ENCODE measurements around the gene BSG. TPM values are rescaled to one million over a fixed set of nuclear protein-coding genes. Genes with fewer than 3 reads are reported as not detected.
"Not testable (repeated sequence)": the region's sequence is repeated elsewhere in the genome, so short reads cannot be mapped to it uniquely, and the experiment has no call there.

The BSG gene
- total RNA-seq, 1 experiment from 2014 or later, result 823 TPM

DNA sequence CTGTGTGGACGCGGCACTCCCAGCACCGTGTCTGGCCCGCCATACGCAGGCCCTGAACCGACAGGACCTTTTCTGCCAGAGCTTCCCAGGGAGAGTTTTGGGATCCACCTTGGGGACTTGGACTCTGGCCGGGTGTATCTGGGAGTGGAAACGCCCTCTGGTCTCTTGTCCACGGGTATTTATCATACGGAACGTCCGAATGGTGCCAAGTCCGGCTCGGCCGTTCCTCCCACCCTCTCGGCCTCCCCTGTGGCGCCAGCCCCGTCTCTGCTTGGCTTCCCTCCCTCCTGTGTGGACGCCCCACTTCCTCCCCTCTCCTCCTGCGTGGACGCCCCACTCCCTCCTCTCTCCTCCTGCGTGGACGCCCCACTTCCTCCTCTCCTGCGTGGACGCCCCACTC, 29.4 kb downstream of the BSG start:
- Histone ChIP-seq H3K4me3 (no peak overlapping the region), H3K4me1 (replicated peaks; ENCODE audit: insufficient read depth) (no peaks in the 10 kb centered on the region), H2AFZ (no peak overlapping the region), H3K4me2 (no peak overlapping the region), H3K27me3 (ENCODE audit: insufficient read depth, low read depth) (no peaks in the 10 kb centered on the region; the same call in 1 of the 2 replicates), H4K20me1 (ENCODE audit: insufficient read depth) (no peaks in the 10 kb centered on the region), H3K27ac (no peak overlapping the region), H3K79me2 (ENCODE audit: low read depth) (no peaks in the 10 kb centered on the region), H3K9me3 (ENCODE audit: insufficient read depth, low read depth) (no peaks in the 10 kb centered on the region), H3F3A (ENCODE audit: insufficient read depth, low read depth) (no peaks in the 10 kb centered on the region), H3K9me2 (ENCODE audit: insufficient read depth) (no peaks in the 10 kb centered on the region), H3K36me3 (ENCODE audit: low read depth) (no peaks in the 10 kb centered on the region)
- CTCF ChIA-PET, result no interaction called here
- intact Hi-C loops (cut with micrococcal nuclease; ENCODE audit: unreplicated experiment), result no loop called here
- TF ChIP-seq, protein P1, sequence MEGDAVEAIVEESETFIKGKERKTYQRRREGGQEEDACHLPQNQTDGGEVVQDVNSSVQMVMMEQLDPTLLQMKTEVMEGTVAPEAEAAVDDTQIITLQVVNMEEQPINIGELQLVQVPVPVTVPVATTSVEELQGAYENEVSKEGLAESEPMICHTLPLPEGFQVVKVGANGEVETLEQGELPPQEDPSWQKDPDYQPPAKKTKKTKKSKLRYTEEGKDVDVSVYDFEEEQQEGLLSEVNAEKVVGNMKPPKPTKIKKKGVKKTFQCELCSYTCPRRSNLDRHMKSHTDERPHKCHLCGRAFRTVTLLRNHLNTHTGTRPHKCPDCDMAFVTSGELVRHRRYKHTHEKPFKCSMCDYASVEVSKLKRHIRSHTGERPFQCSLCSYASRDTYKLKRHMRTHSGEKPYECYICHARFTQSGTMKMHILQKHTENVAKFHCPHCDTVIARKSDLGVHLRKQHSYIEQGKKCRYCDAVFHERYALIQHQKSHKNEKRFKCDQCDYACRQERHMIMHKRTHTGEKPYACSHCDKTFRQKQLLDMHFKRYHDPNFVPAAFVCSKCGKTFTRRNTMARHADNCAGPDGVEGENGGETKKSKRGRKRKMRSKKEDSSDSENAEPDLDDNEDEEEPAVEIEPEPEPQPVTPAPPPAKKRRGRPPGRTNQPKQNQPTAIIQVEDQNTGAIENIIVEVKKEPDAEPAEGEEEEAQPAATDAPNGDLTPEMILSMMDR (conservative IDR thresholded peaks at IDR 0.05), result no peak
- TF ChIP-seq EZH2 (IDR thresholded peaks at IDR 0.05; ENCODE audit: low read depth), result no peak
- POLR2A ChIA-PET (ENCODE audit: unreplicated experiment), result no interaction called here
- no TSS peak for BruUV-seq (replicated peaks)
- DNase-seq, result no peak

DNA sequence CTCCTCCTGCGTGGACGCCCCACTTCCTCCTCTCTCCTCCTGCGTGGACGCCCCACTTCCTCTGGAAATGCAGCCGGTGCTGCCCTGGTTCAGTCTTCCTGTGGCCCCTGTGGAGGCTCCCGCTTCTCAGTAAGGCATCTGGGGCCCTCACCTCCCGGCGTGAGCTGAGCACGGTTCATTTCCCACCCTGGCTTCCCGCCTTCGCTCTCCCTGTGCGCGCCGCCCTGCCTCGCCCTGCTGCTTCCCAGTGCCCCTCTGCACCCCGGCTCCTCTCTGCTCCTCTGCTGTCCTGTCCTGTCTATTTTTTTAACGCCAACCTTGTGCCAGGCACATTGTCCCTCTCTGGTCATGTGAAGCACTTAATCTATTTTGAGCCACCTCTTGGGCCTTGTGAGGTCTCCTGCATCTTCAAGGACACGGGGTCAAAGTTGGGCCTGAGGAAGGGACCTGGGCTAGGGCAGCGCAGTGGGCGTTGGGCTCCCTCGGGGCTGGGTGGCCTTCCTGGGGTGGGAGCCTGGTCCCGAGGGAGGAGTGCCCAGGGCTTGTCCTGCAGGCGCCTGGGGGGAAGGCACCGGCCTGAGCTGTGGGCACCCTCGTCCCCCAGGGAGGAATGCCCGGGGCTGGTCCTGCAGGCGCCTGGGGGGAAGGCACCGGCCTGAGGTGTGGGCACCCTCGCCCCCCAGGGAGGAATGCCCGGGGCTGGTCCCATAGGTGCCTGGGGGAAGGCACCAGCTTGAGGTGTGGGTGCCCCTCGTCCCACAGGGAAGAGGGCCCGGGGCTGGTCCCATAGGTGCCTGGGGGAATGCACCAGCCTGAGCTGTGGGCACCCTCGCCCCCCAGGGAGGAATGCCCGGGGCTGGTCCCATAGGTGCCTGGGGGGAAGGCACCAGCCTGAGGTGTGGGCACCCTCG, 30.2 kb downstream of the BSG start:
- no peaks in the 10 kb centered on the region for H3K36me3 ChIP-seq (ENCODE audit: low read depth)
- intact Hi-C loops (cut with micrococcal nuclease; ENCODE audit: unreplicated experiment), result no loop called here
- H3K9me3 ChIP-seq (ENCODE audit: insufficient read depth, low read depth), result no peaks in the 10 kb centered on the region

DNA sequence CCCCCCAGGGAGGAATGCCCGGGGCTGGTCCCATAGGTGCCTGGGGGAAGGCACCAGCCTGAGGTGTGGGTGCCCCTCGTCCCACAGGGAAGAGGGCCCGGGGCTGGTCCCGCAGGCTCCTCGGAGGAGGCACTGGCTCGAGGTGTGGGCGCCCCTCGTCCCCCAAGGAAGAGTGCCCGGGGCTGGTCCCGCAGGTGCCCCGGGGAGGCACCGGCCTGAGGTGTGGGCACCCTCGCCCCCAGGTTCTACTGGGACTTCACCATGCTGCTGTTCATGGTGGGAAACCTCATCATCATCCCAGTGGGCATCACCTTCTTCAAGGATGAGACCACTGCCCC, 30.9 kb downstream of the BSG start:
- BruUV-seq (replicated peaks); H3F3A ChIP-seq (ENCODE audit: insufficient read depth, low read depth); POLR2A ChIA-PET (ENCODE audit: unreplicated experiment); CTCF ChIA-PET; H3K4me2 ChIP-seq; H3K79me2 ChIP-seq (ENCODE audit: low read depth); H3K4me1 ChIP-seq (replicated peaks; ENCODE audit: insufficient read depth); H3K4me3 ChIP-seq; H3K27me3 ChIP-seq (ENCODE audit: insufficient read depth, low read depth); H4K20me1 ChIP-seq (ENCODE audit: insufficient read depth); H2AFZ ChIP-seq; H3K27ac ChIP-seq; DNase-seq; H3K36me3 ChIP-seq (ENCODE audit: low read depth); H3K9me2 ChIP-seq (ENCODE audit: insufficient read depth); intact Hi-C loops (cut with micrococcal nuclease; ENCODE audit: unreplicated experiment); H3K9me3 ChIP-seq (ENCODE audit: insufficient read depth, low read depth): not testable (repeated sequence)

More for the DNA sequence above, 30.2 kb downstream of the BSG start:
- H2AFZ ChIP-seq, result no peak overlapping the region
- H4K20me1 ChIP-seq (ENCODE audit: insufficient read depth), result no peaks in the 10 kb centered on the region
- BruUV-seq (replicated peaks), result no TSS peak
- H3K27me3 ChIP-seq (ENCODE audit: insufficient read depth, low read depth), result no peaks in the 10 kb centered on the region
- H3K4me1 ChIP-seq (replicated peaks; ENCODE audit: insufficient read depth), result no peaks in the 10 kb centered on the region
- TF ChIP-seq, protein P1 (conservative IDR thresholded peaks at IDR 0.05), result no peak
- no peak overlapping the region for H3K4me2 ChIP-seq
- no peak overlapping the region for H3K4me3 ChIP-seq
- no peaks in the 10 kb centered on the region for H3F3A ChIP-seq (ENCODE audit: insufficient read depth, low read depth)
- no peaks in the 10 kb centered on the region for H3K9me2 ChIP-seq (ENCODE audit: insufficient read depth)
- H3K27ac ChIP-seq, result no peak overlapping the region
- H3K79me2 ChIP-seq (ENCODE audit: low read depth), result no peaks in the 10 kb centered on the region
- POLR2A ChIA-PET (ENCODE audit: unreplicated experiment), result no interaction called here
- CTCF ChIA-PET, result no interaction called here
- no peak for DNase-seq

DNA sequence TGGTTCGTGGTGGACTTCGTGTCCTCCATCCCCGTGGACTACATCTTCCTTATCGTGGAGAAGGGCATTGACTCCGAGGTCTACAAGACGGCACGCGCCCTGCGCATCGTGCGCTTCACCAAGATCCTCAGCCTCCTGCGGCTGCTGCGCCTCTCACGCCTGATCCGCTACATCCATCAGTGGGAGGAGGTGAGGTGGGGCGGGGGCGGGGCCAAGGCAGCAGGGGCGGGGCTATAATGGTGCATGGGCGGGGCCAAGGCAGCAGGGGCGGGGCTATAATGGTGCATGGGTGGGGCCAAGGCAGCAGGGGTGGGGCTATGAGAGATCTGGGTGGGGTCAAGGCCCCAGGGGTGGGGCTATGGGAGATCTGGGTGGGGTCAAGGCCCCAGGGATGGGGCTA, 31.4 kb downstream of the BSG start:
- intact Hi-C loops (cut with micrococcal nuclease; ENCODE audit: unreplicated experiment); H3F3A ChIP-seq (ENCODE audit: insufficient read depth, low read depth); DNase-seq; H3K9me3 ChIP-seq (ENCODE audit: insufficient read depth, low read depth); H3K4me2 ChIP-seq; H3K9me2 ChIP-seq (ENCODE audit: insufficient read depth); POLR2A ChIA-PET (ENCODE audit: unreplicated experiment); H3K36me3 ChIP-seq (ENCODE audit: low read depth); H3K4me1 ChIP-seq (replicated peaks; ENCODE audit: insufficient read depth); H2AFZ ChIP-seq; H3K27ac ChIP-seq; CTCF ChIA-PET; H3K79me2 ChIP-seq (ENCODE audit: low read depth); H3K4me3 ChIP-seq; H4K20me1 ChIP-seq (ENCODE audit: insufficient read depth); BruUV-seq (replicated peaks); H3K27me3 ChIP-seq (ENCODE audit: insufficient read depth, low read depth): not testable (repeated sequence)
